H1 (cell line): ENCODE results near the gene UNC80. TPM values are rescaled to one million over a fixed set of nuclear protein-coding genes. Genes with fewer than 3 reads are reported as not detected.

Experiments
- CTCF ChIA-PET: fragments of 300-600 bp; sonication (Branson Sonifier 250); formaldehyde crosslinking; loops from one replicate; lab custom pipeline; 2021; ENCODE audit not compliant: partially characterized antibody; lab: Charles Lee
- POLR2A ChIA-PET: fragments of 300-600 bp; sonication (Branson Sonifier 250); formaldehyde crosslinking; loops from one replicate; lab custom pipeline; 2021; ENCODE audit warnings: inconsistent platforms; ENCODE audit not compliant: partially characterized antibody; lab: Charles Lee
- DNase-seq, 2 experiments: peaks; one replicate each; pipeline versions ENCODE4 v3.0.0 to v3.0.0-alpha.2; 2010 to 2022; ENCODE audit warnings: low spot score in 2 of 2, low read depth in 1 of 2, mixed read lengths in 1 of 2
- FAIRE-seq: peaks from 2 replicates; lab custom pipeline; 2011; peaks lifted over from hg19 to GRCh38; lab: Jason Lieb, UNC
- H2AFZ ChIP-seq: 2 replicates; pipeline ENCODE4 v1.8.1; 2012; ENCODE audit warnings: low read length, inconsistent platforms
- H2AK5ac ChIP-seq: 2 replicates; pipeline ENCODE4 v1.6.1; 2013; ENCODE audit warnings: low read depth, low read length
- H2BK120ac ChIP-seq: replicated peaks from 2 replicates; pipeline ENCODE3; 2013; ENCODE audit warnings: low read depth, low read length, inconsistent platforms
- H2BK12ac ChIP-seq: 2 replicates; pipeline ENCODE4 v1.6.1; 2013; ENCODE audit warnings: low read depth, low read length
- H2BK15ac ChIP-seq: 2 replicates; pipeline ENCODE4 v1.6.1; 2013; ENCODE audit warnings: low read length
- H2BK20ac ChIP-seq: 2 replicates; pipeline ENCODE4 v1.6.1; 2013; ENCODE audit warnings: low read length
- H2BK5ac ChIP-seq: 2 replicates; pipeline ENCODE4 v1.6.1; 2013; ENCODE audit warnings: low read depth, low read length
- H3K14ac ChIP-seq: 2 replicates; pipeline ENCODE4 v1.6.1; 2013; ENCODE audit warnings: inconsistent platforms; ENCODE audit not compliant: insufficient read length
- H3K18ac ChIP-seq: 2 replicates; pipeline ENCODE4 v1.6.1; 2013; ENCODE audit warnings: low read length; ENCODE audit errors: extremely low read depth
- H3K23ac ChIP-seq: 2 replicates; pipeline ENCODE4 v1.6.1; 2013; ENCODE audit warnings: inconsistent platforms; ENCODE audit not compliant: insufficient read length
- H3K23me2 ChIP-seq: 2 replicates; pipeline ENCODE4 v1.6.1; 2013; ENCODE audit warnings: low read depth, low read length
- H3K27ac ChIP-seq: 2 replicates; pipeline ENCODE4 v1.6.1; 2011; ENCODE audit warnings: low read depth, low read length, inconsistent platforms
- H3K27me3 ChIP-seq, 4 experiments: replicated peaks in 1 of 4; 1 replicate in 1 of 4; 2 replicates in 3 of 4; pipeline versions ENCODE4 v1.6.1 to v1.8.1; 2011 to 2013; ENCODE audit warnings: low read length in 3 of 4, mild to moderate bottlenecking in 3 of 4, inconsistent platforms in 2 of 4, mixed read lengths in 2 of 4, moderate library complexity in 1 of 4; ENCODE audit not compliant: control insufficient read depth in 3 of 4, insufficient read depth in 3 of 4; ENCODE audit errors: extremely low read depth in 1 of 4
- H3K36me3 ChIP-seq, 4 experiments: 2 replicates each; pipeline versions ENCODE4 v1.6.1 to v1.8.1; 2011 to 2013; ENCODE audit warnings: mild to moderate bottlenecking in 4 of 4, low read length in 3 of 4, moderate library complexity in 2 of 4, control low read depth in 1 of 4, inconsistent platforms in 1 of 4; ENCODE audit not compliant: insufficient read depth in 4 of 4, control insufficient read depth in 2 of 4
- H3K4ac ChIP-seq: replicated peaks from 2 replicates; pipeline ENCODE3; 2013; ENCODE audit warnings: low read length, low read depth, mixed read lengths, inconsistent platforms; ENCODE audit not compliant: insufficient read length
- H3K4me1 ChIP-seq, 4 experiments: replicated peaks in 1 of 4; 1 replicate in 1 of 4; 2 replicates in 3 of 4; pipeline versions ENCODE4 v1.6.1 to v1.8.1; 2011 to 2013; ENCODE audit warnings: low read length in 3 of 4, inconsistent platforms in 2 of 4, mixed read lengths in 1 of 4; ENCODE audit not compliant: insufficient read depth in 4 of 4, control insufficient read depth in 3 of 4
- H3K4me2 ChIP-seq, 2 experiments: 2 replicates each; pipeline versions ENCODE4 v1.6.1 to v1.8.1; 2011 to 2013; ENCODE audit warnings: low read depth in 2 of 2, low read length in 2 of 2, control low read depth in 1 of 2, inconsistent platforms in 1 of 2, mild to moderate bottlenecking in 1 of 2; ENCODE audit not compliant: insufficient read depth in 1 of 2
- H3K4me3 ChIP-seq, 4 experiments: fragments of 200-600, 300-600 bp in 1 of 4; sonication (generic), shearing (Covaris generic), sonication (Bioruptor Twin) in 1 of 4; 2 replicates each; pipeline versions ENCODE4 v1.5.1 to v1.8.1; 2011 to 2016; ENCODE audit warnings: low read length in 4 of 4, low read depth in 3 of 4, control low read depth in 2 of 4, inconsistent platforms in 2 of 4, mild to moderate bottlenecking in 2 of 4, mixed read lengths in 1 of 4, moderate library complexity in 1 of 4; ENCODE audit not compliant: insufficient read depth in 2 of 4; ENCODE audit errors: extremely low read depth in 1 of 4
- H3K56ac ChIP-seq: replicated peaks from 2 replicates; pipeline ENCODE3; 2013; ENCODE audit warnings: low read depth, mild to moderate bottlenecking, mixed read lengths, low read length, inconsistent platforms; ENCODE audit not compliant: insufficient read length
- H3K79me1 ChIP-seq: 2 replicates; pipeline ENCODE4 v1.6.1; 2013; ENCODE audit warnings: low read depth, low read length, control low read depth
- H3K79me2 ChIP-seq, 2 experiments: 2 replicates each; pipeline versions ENCODE4 v1.6.1 to v1.8.1; 2012 to 2013; ENCODE audit warnings: low read length in 2 of 2, mild to moderate bottlenecking in 2 of 2, inconsistent platforms in 1 of 2; ENCODE audit not compliant: insufficient read depth in 2 of 2, control insufficient read depth in 1 of 2
- H3K9ac ChIP-seq, 4 experiments: replicated peaks in 1 of 4; 1 replicate in 1 of 4; 2 replicates in 3 of 4; pipeline versions ENCODE4 v1.6.1 to v1.8.1; 2011 to 2013; ENCODE audit warnings: low read depth in 3 of 4, low read length in 3 of 4, control low read depth in 2 of 4, mild to moderate bottlenecking in 2 of 4, moderate library complexity in 2 of 4, inconsistent platforms in 1 of 4; ENCODE audit errors: extremely low read depth in 1 of 4
- H3K9me3 ChIP-seq, 2 experiments: 2 replicates each; pipeline versions ENCODE4 v1.6.1 to v1.8.1; 2012 to 2013; ENCODE audit warnings: mild to moderate bottlenecking in 2 of 2, moderate library complexity in 2 of 2, control low read depth in 1 of 2, inconsistent platforms in 1 of 2, low read depth in 1 of 2, low read length in 1 of 2, mixed read lengths in 1 of 2; ENCODE audit not compliant: insufficient read depth in 2 of 2
- H4K20me1 ChIP-seq, 2 experiments: replicated peaks in 1 of 2; 2 replicates each; pipeline versions ENCODE3 to v1.8.1; 2011 to 2013; ENCODE audit warnings: inconsistent platforms in 2 of 2, low read length in 2 of 2, mild to moderate bottlenecking in 1 of 2; ENCODE audit not compliant: insufficient read depth in 2 of 2, control insufficient read depth in 1 of 2
- H4K5ac ChIP-seq: 2 replicates; pipeline ENCODE4 v1.6.1; 2013; ENCODE audit warnings: low read length, low read depth, mixed read lengths, inconsistent platforms; ENCODE audit not compliant: insufficient read length
- H4K8ac ChIP-seq: 2 replicates; pipeline ENCODE4 v1.8.0; 2013; ENCODE audit warnings: mild to moderate bottlenecking, moderate library complexity, low read length, inconsistent platforms; ENCODE audit not compliant: insufficient read depth; ENCODE audit errors: extremely low read depth
- H4K91ac ChIP-seq: replicated peaks from 2 replicates; pipeline ENCODE3; 2013; ENCODE audit warnings: low read length, mixed read lengths, inconsistent platforms; ENCODE audit not compliant: insufficient read length
- ATF2 ChIP-seq: IDR thresholded peaks from 2 replicates; pipeline ENCODE4 v1.6.1; 2012; ENCODE audit warnings: low read length, inconsistent platforms
- E2F6 ChIP-seq: IDR thresholded peaks from 2 replicates; pipeline ENCODE4 v1.6.1; 2012; ENCODE audit warnings: inconsistent platforms
- EZH2 ChIP-seq: fragments of 200-600 bp; sonication (generic); IDR thresholded peaks from 2 replicates; pipeline ENCODE4 v1.7.1; 2012; ENCODE audit warnings: low read depth, mild to moderate bottlenecking, moderate library complexity, low read length, inconsistent platforms; ENCODE audit not compliant: severe bottlenecking
- FOSL1 ChIP-seq: IDR thresholded peaks from 2 replicates; pipeline ENCODE4 v1.6.1; 2011; ENCODE audit warnings: mild to moderate bottlenecking, low read depth, low read length, moderate library complexity; ENCODE audit not compliant: insufficient read depth
- GABPA ChIP-seq: IDR thresholded peaks from 2 replicates; pipeline ENCODE4 v1.6.1; 2011; ENCODE audit warnings: mild to moderate bottlenecking, low read length, moderate library complexity, borderline replicate concordance; ENCODE audit not compliant: insufficient read depth
- KDM4A ChIP-seq: IDR thresholded peaks from one replicate; pipeline ENCODE4 v1.7.1; 2012; ENCODE audit warnings: low read depth, mild to moderate bottlenecking, moderate library complexity, low read length, inconsistent platforms; ENCODE audit not compliant: severe bottlenecking
- NRF1 ChIP-seq: IDR thresholded peaks from 2 replicates; pipeline ENCODE4 v1.6.1; 2011; ENCODE audit warnings: mild to moderate bottlenecking, low read depth, low read length, improper control_type of control experiment
- RAD21 ChIP-seq, 2 experiments: IDR thresholded peaks in 1 of 2; conservative IDR thresholded peaks in 1 of 2; 2 replicates each; pipeline ENCODE4 v1.6.1; 2011; ENCODE audit warnings: low read depth in 2 of 2, low read length in 2 of 2, improper control_type of control experiment in 1 of 2, inconsistent platforms in 1 of 2, mild to moderate bottlenecking in 1 of 2, moderate library complexity in 1 of 2
- TAF7 ChIP-seq: optimal IDR thresholded peaks from 2 replicates; pipeline ENCODE3; 2011; ENCODE audit warnings: low read depth, mild to moderate bottlenecking, inconsistent platforms, low read length, moderate library complexity, borderline replicate concordance
- TEAD4 ChIP-seq: IDR thresholded peaks from 2 replicates; pipeline ENCODE4 v1.6.1; 2012; ENCODE audit warnings: low read depth, low read length, inconsistent platforms, mixed read lengths
- WGBS, 2 experiments: shearing (Covaris generic) in 1 of 2; methylation state at CpG; one replicate each; pipeline versions ENCODE4 v1.1.6 to v1.1.7; 2013 to 2015; ENCODE audit warnings: low lambda C conversion rate in 2 of 2, mixed read lengths in 2 of 2, inconsistent platforms in 1 of 2, low coverage in 1 of 2, missing lambda C conversion rate in 1 of 2; ENCODE audit not compliant: insufficient replicate concordance in 2 of 2, insufficient coverage in 1 of 2, insufficient read length in 1 of 2; ENCODE audit errors: extremely low coverage in 1 of 2, missing lambda C conversion rate in 1 of 2; 5-methylcytosine and 5-hydroxymethylcytosine counted together
- polyA plus RNA-seq, 7 experiments: library from polyadenylated mRNA; depleted of rRNA in 3 of 7; stranded (reverse) in 5 of 7; unstranded in 2 of 7; fragments of >200 nt in 5 of 7; fragments of 200-250 nt in 2 of 7; gene quantifications; 1 replicate in 5 of 7; 2 replicates in 1 of 7; 4 replicates in 1 of 7; pipeline versions ENCODE4 v1.2.1 to v1.2.3, GENCODE V29; 2011 to 2013; ENCODE audit warnings: missing spikeins in 2 of 7, mixed read lengths in 2 of 7
- total RNA-seq: library from RNA; stranded (reverse); fragmentation: NEBNext Ultra II Directional; extraction: Animal tissue kit (Norgen Biotek cat#: 25700); gene quantifications from 2 replicates; pipeline ENCODE4 v1.2.1, GENCODE V29; 2021

Gene UNC80
- total and polyA plus RNA-seq, 2 of the 8 experiments (the other 6 are each of a cell fraction or from before 2014, with no cell fraction given): 0.53 to 0.56 TPM

GRCh38 chr2:210009126-210009525, 237.5 kb downstream of the UNC80 start:
- H3K23ac ChIP-seq: no peak overlapping the region
- peaks cover 4 to 17% of the 10 kb centered on the region in 2 experiments for H4K20me1 ChIP-seq
- H2BK120ac ChIP-seq: no peak overlapping the region
- H3K14ac ChIP-seq: no peak overlapping the region
- no peak overlapping the region for H2AK5ac ChIP-seq
- no peak overlapping the region for H3K4ac ChIP-seq
- 76% methylated on average over 6 of the region's 6 CpGs; no CpG with 5 or more reads in 1 of the 2 experiments for WGBS, 2 experiments
- no peak overlapping the region for H3K9ac ChIP-seq
- CTCF ChIA-PET: interaction anchor here (1.0 to 1.9 kb wide), 2 partner anchors 48 to 190 kb away, joined by 4 to 5 read pairs; no protein-coding TSS in a partner anchor
- H3K79me2 ChIP-seq: peaks cover 23 to 96% of the 10 kb centered on the region in 2 experiments
- H3K56ac ChIP-seq: no peak overlapping the region
- H4K5ac ChIP-seq: no peak overlapping the region
- H3K27me3 ChIP-seq: no peaks in the 10 kb centered on the region
- H3K9me3 ChIP-seq: no peaks in the 10 kb centered on the region
- POLR2A ChIA-PET: no interaction called here
- H3K4me3 ChIP-seq: no peak overlapping the region
- no peak overlapping the region for H2BK20ac ChIP-seq
- no peak overlapping the region for H3K18ac ChIP-seq
- H2BK12ac ChIP-seq: no peak overlapping the region
- H3K23me2 ChIP-seq: no peaks in the 10 kb centered on the region
- FAIRE-seq (no peak), DNase-seq (no peak)
- H3K36me3 ChIP-seq: peaks cover 0 to 35% (median 8%) of the 10 kb centered on the region in 4 experiments; a peak in 7 of 8 replicates
- peaks cover 0 to 2% (median 0%) of the 10 kb centered on the region in 4 experiments; a peak in 1 of 7 replicates for H3K4me1 ChIP-seq
- no peak overlapping the region for H2BK15ac ChIP-seq
- no peak overlapping the region for H4K91ac ChIP-seq
- no peak overlapping the region for H4K8ac ChIP-seq
- H3K4me2 ChIP-seq: no peak overlapping the region
- H3K27ac ChIP-seq: no peak overlapping the region
- no peak overlapping the region for H2AFZ ChIP-seq
- peaks cover 4% of the 10 kb centered on the region; the same call in 1 of the 2 replicates for H3K79me1 ChIP-seq
- H2BK5ac ChIP-seq: no peak overlapping the region
- TF ChIP-seq ATF2 (no peak), KDM4A (no peak), EZH2 (no peak), NRF1 (no peak), TAF7 (no peak), RAD21 (IDR thresholded peaks at IDR 0.05 in 1 of 2, conservative IDR thresholded peaks at IDR 0.05 in 1 of 2; ENCODE audit: low read depth in 2 of 2, low read length in 2 of 2) (no peak), TEAD4 (no peak), FOSL1 (no peak), E2F6 (no peak), GABPA (no peak)
